Measurements from ENCODE around the gene PHLDA3.

Gene PHLDA3

DNA sequence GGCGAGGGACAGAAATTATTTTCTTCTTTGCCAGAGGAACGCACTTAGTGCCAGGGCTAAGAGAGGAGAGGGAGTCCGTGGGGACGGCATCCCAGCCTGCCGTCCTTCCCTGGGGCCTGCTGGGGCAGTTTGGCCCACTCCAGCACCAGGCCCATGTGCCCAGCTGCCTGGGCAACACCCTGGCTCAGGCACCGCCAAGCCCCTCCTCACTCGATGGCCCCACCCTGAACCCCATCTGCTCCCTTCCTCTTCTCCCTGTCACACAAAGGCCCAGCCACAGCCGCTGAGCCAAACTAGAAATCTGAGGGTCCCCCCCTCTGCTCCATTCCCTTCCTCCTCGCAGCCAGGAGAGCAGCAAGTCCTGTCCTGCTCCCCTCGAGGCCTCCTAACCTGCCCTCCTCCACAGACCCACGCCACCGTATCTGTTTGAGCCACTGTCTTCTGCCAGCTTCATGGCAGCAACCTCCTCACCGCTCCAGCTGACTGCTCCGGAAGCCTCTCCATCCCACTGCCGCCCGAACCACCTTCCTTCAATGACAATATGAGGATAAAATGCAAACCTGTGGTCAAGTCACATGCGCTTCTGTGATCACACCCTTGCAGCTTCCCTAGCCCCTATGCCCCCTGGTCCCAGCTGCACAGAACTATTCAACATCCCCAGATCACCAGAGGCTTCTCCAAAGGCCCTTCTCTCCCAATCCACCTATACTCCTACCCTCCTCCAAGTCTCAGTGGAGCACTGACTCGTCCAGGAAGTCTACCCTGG lies 39.1 kb downstream of the PHLDA3 start:
- CTCF ChIA-PET, result no interaction called here
- POLR2A ChIA-PET, result interaction anchor here (0.6 kb wide), 1 partner anchor 527 kb away, joined by 4 read pairs; no protein-coding TSS in a partner anchor

DNA sequence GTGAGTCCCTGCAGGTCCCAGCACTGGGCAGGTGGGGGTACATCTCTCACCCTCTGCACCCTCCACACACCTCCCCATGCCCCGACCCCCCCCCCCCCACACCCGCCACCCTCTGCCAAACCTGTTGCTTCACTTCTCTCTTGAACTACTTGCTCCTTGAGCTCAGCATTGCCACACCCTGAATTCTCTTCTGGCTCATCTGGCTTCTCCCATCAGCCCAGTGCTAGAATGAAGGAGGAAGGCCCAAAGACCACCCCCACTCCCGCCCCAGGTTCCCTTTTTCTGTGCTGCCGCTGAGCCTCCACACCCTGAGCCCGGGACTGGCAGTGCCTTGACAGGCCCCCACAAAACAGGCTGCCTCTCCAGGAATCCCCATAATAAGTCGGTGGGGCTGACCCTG lies 41.0 kb downstream of the PHLDA3 start:
- TF ChIP-seq, protein P1, sequence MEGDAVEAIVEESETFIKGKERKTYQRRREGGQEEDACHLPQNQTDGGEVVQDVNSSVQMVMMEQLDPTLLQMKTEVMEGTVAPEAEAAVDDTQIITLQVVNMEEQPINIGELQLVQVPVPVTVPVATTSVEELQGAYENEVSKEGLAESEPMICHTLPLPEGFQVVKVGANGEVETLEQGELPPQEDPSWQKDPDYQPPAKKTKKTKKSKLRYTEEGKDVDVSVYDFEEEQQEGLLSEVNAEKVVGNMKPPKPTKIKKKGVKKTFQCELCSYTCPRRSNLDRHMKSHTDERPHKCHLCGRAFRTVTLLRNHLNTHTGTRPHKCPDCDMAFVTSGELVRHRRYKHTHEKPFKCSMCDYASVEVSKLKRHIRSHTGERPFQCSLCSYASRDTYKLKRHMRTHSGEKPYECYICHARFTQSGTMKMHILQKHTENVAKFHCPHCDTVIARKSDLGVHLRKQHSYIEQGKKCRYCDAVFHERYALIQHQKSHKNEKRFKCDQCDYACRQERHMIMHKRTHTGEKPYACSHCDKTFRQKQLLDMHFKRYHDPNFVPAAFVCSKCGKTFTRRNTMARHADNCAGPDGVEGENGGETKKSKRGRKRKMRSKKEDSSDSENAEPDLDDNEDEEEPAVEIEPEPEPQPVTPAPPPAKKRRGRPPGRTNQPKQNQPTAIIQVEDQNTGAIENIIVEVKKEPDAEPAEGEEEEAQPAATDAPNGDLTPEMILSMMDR (IDR thresholded peaks at IDR 0.05; ENCODE audit: control extremely low read depth, extremely low read depth, low read depth, missing control alignments), result no peak
- no peak for DNase-seq (ENCODE audit: extremely low spot score)
- CTCF ChIA-PET, result interaction anchor here (1.5 kb wide), 1 partner anchor 11 kb away, joined by 4 read pairs; no protein-coding TSS in a partner anchor
- POLR2A ChIA-PET, result no interaction called here

More for the DNA sequence above, 39.1 kb downstream of the PHLDA3 start:
- no peak for DNase-seq (ENCODE audit: extremely low spot score)
- TF ChIP-seq, protein P1 (IDR thresholded peaks at IDR 0.05; ENCODE audit: control extremely low read depth, extremely low read depth, low read depth, missing control alignments), result no peak

DNA sequence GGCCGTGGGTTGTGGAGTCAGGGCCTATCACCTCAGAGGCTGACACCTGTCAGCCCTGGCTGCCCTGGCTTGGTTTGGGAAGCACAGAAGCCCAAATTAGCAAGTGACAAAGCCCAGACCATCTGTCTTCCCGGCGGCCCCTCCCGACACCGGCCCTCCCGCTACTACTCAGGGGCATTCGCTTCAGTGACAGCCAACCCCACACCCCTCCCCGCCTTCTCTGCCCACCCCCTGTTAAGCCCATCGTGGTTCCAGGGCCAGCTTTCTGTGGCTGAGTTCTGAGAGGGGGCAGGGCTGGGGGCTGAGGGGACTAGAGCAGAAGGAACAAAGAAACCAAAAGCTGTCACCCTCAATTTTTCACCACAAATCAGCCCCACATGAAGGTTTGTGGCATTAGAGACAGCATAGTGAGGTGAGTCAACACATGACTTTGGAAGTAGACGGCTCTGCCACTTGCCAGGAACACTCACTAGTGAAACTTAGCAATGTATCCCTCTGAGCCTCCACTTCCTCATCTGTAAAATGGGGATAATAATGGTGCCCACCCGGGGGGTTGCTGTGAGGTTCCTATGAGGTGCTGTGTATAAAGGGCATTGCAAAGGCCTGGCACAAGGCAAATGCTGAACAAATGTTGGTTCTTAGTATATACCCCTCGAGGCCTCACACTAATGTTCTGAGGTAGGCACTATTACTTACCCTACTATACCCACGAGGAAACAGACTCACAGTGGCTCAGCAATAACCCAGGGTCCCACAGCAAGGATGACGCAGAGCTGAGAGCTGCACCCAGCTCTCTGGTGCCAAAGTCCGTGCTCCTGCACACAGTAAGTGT lies 42.3 kb downstream of the PHLDA3 start:
- POLR2A ChIA-PET, result no interaction called here
- DNase-seq (ENCODE audit: extremely low spot score), result no peak
- CTCF ChIA-PET, result interaction anchor here (1.0 to 1.5 kb wide), 4 partner anchors 9 to 41 kb away, joined by 3 to 7 read pairs (median 4); no protein-coding TSS in a partner anchor
- TF ChIP-seq, protein P1 (IDR thresholded peaks at IDR 0.05; ENCODE audit: control extremely low read depth, extremely low read depth, low read depth, missing control alignments), result no peak

DNA sequence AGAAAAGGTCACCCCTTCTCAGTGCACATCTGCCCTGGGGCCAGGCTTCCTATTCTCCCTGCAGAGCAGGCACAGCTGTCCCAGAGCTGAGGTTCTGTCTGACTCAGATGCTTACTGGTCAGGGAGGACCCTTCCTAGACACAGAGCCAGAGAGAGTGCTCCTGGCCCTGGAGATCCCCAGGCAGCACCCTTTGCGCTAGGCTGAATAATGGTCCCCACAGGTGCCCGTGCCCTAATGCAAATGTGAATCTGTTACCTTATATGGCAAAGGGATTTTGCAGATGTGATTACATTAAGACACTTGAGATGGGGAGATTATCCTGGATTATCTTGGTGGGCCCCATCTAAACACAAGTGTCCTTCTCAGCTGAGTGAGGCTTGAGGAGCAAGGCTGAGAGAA lies 44.8 kb downstream of the PHLDA3 start:
- POLR2A ChIA-PET, result no interaction called here
- DNase-seq (ENCODE audit: extremely low spot score), result no peak

DNA sequence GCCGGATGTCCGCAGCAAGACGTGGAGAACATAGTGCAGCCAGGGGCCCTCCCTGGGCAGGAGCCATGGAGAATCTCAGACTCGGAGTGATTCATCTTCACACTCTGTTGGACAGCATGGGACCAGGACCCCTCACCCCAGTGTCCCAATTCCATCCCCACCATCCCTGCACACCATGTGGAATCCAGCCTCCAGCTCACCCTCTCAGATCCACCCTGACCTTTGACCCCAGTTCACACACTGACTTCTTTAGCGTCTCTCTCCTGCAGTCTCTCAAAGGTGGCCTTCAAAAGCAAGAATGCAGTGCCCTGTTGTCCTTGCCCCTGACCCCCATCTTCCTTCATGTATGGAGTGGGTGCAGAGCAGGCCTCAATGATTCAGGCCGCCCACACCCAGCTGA lies 45.3 kb downstream of the PHLDA3 start:
- TF ChIP-seq, protein P1 (IDR thresholded peaks at IDR 0.05; ENCODE audit: control extremely low read depth, extremely low read depth, low read depth, missing control alignments), result no peak
- CTCF ChIA-PET, result interaction anchor here (1.2 to 4.2 kb wide), 2 partner anchors 12 to 24 kb away, joined by 3 to 22 read pairs; no protein-coding TSS in a partner anchor

More for the DNA sequence above, 44.8 kb downstream of the PHLDA3 start:
- TF ChIP-seq, protein P1 (IDR thresholded peaks at IDR 0.05; ENCODE audit: control extremely low read depth, extremely low read depth, low read depth, missing control alignments), result no peak
- CTCF ChIA-PET, result interaction anchor here (1.4 to 4.2 kb wide), 2 partner anchors 12 to 17 kb away, joined by 3 to 22 read pairs; no protein-coding TSS in a partner anchor

DNA sequence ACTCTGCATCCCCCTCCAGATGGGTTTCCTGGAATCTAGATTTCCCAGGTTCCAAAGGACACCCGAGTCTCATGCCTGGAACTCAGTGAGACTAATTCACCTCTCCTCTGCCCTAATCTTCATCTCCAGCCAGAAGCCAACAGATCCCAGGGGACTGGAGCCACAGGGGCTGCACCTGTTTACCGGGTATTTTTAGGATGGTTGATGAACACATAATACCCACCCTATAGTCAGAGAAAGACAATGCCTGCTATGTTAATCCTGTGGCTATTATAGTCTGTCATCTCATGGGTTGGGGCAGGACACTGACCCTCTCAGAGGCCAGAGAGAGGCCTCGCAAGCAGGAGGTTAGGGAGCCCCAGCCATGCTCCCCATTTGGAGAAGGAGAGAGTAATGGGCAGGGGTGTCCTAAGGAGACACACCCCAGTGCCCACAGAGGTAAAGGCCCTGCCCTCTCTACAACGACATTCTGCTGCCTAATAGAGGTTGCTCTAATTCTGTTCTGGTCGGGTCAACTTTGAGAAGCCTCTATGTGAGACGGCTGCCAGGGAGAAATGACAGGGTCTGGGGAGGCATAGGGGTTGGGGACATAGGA lies 46.5 kb downstream of the PHLDA3 start:
- DNase-seq (ENCODE audit: extremely low spot score), result no peak
- ChIA-PET CTCF (interaction anchor here (1.0 to 4.2 kb wide), 3 partner anchors 13 to 98 kb away, joined by 3 to 22 read pairs (median 3); no protein-coding TSS in a partner anchor), POLR2A (no interaction called here)
- TF ChIP-seq, protein P1 (IDR thresholded peaks at IDR 0.05; ENCODE audit: control extremely low read depth, extremely low read depth, low read depth, missing control alignments), result no peak

More for the DNA sequence above, 45.3 kb downstream of the PHLDA3 start:
- DNase-seq (ENCODE audit: extremely low spot score), result no peak
- POLR2A ChIA-PET, result no interaction called here
